ENCODE results near the gene GOLGA8Q.
"Not testable (repeated sequence)": the region's sequence is repeated elsewhere in the genome, so short reads cannot be mapped to it uniquely, and the experiment has no call there.

Gene GOLGA8Q, protein sequence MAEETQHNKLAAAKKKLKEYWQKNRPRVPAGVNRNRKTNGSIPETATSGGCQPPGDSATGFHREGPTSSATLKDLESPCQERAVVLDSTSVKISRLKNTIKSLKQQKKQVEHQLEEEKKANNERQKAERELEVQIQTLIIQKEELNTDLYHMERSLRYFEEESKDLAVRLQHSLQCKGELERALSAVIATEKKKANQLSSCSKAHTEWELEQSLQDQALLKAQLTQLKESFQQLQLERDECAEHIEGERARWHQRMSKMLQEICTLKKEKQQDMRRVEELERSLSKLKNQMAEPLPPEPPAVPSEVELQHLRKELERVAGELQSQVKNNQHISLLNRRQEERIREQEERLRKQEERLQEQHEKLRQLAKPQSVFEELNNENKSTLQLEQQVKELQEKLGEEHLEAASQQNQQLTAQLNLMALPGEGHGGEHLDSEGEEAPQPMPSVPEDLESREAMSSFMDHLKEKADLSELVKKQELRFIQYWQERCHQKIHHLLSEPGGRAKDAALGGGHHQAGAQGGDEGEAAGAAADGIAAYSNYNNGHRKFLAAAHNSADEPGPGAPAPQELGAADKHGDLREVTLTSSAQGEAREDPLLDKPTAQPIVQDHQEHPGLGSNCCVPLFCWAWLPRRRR

DNA sequence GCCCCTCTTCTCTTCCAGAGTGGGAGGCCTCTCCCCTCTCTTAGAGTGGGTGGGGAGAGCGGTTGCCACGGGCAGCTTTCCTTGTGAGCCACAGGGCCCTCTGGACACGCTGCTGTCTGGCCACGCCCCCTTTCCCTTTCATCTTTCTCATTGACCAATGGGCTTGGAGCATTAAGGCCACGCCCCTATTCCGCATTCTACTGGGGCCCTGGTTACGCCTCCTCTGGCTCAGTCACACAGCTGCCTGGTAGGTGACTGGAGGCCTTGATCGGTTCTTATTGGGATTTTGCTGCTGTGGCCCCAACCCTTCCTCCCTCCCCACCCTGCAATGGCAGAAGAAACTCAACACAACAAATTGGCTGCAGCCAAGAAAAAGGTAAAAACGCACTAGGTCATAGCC is at the start of gene GOLGA8Q:
TSS of gene GOLGA8Q (plus strand) at position 301 of the 400 bp plus-strand sequence. CDS start at position 329, 28 bp downstream.
- DNase-seq (ENCODE audit: low read depth): not testable (repeated sequence)

DNA sequence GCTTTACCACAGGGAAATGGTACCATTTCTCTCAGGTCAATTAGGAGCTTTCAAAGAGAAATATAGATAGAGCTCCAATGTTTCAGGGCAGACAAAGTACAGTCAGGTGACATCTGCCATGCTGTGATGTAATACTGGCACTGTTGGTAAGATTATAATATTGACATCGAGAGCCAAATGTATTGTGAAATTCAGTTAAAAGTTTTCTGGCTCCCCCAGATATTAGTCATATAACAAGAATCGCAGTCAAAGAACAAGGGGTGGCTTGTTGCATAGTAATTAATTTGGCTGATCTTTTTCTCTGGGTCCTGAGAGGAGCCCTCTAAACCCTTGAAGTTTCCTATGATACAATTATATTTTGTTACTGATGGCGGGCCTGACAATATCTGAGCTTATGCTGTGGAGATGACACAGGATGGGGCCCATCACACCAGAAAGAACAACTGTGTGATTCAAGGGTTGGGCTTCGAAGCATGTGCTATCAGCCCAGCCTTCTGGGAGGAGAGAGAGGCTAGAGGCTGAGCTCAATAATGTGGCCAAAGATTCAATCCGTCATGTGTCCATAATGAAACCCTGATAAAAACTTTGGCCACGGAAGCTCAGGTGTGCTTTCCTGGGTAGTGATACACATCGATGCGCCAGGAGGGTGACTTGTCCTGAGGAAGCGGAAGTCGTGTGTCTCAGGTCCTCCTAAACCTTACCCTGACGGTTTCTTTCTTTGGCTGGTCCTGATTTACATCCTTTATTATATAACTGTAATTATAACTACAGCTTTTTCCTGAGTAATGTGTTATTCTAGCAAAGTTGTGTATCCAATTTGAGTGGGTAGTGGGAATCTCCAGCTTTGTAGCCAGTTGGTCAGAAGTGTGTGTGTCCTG is 48.7 kb upstream of the GOLGA8Q start:
- DNase-seq (ENCODE audit: low read depth): not testable (repeated sequence)

DNA sequence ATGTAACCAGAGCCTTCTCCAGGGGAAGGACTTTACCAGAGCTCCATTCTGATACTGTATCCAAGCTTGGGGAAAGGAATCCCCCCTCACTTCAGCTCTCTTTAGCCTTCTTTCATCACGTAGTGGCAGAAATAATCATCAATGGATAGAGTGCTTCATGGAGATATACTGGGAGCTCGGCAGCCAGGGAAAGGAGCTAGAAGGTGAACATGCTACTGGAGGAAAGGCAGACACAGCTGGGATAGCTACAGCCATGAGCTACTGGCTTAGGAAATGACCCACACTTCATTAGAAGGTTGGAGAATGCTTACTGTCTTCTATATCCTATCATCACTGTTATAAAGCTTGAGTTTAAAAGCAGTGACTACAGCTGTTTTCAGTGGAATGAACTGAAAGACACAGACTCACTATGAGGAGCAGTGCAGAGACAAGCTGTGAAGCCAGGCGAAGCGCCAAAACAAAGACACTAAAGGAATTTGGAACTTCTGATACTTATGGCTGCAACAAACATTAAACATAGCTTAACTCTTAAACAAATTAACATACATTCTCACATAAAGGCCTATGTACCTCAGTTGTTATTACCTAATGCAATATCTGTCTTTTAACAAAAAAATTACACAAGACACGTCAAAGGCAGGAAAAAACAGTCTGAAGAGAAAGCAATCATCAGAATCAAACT is 47.5 kb upstream of the GOLGA8Q start:
- not testable (repeated sequence) for DNase-seq (ENCODE audit: low read depth)

DNA sequence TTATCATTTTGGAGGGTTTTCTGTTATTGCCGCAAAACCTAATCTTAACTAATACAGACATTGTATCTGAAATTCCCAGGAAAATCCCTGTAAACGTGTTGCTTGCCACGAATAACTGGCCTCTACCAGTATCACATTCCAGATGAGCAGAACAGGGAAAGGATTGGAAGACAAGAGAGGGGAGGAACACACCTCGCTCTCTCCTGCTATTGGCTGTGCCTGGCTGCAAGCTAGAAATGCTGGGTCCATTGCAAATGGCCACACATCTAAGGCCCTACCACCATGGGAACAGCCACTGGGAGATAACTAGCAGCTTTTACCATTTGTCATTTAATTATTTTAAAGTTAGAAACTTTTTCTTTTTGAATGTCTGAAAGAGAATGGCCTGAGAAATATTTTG is 37.3 kb upstream of the GOLGA8Q start:
- not testable (repeated sequence) for DNase-seq (ENCODE audit: low read depth)

DNA sequence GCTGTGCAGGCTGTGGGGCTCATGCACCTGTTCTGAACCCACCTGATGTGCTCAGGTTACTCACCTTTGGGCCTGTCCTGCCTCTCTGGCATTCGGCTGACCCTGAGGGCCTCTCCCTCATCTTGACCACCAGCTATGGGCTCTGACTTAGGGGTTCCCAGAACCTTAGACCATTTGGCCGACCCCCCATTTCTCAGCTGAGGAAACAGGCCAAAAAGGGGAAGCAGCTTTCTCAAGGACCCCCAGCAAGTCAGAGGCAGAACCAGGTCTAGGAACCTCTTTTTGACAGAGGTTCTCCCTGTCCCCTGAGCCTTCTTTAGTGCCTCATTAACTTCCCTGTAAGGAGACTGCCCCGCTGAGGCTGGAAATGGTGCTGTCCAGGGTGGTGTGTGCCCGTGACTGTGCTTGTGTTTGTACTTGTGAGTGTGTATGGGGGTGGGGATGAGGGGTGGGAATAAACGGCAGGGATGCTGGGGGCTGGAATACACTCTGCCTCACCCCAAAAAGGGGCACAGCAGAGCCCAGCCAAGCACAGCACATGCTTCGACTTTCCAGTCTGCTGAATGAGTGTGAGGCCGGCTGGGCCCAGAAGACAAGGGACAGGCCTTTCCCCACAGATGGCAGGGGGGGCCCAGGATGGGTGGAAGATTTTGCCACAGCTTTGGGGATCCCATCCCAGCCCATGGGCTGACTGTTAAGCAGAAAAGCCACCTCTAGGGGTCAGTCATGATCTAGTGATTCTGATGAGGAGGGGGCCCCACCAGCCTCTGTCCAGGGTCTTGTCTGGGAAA is 28.2 kb upstream of the GOLGA8Q start:
- DNase-seq (ENCODE audit: low read depth): not testable (repeated sequence)

DNA sequence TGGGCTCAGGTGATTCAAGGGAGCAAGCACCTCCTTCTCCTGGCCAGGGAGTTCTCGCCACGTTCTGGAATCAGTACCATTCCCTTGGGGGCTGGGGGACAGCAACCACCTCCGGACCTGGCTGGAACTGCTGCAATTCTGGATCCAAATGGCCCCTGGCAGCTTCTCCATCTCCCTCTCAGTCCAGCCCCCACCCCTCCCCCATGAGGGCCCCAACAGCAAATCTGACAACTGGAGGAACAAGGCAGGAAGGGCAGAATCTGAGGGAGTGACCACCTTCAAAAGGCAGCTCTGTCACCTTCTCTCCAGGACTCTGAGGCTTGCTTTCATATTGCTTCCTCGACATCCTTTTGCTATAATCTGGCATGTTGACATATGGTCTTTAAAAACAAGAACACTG is 25.9 kb upstream of the GOLGA8Q start:
- not testable (repeated sequence) for DNase-seq (ENCODE audit: low read depth)

DNA sequence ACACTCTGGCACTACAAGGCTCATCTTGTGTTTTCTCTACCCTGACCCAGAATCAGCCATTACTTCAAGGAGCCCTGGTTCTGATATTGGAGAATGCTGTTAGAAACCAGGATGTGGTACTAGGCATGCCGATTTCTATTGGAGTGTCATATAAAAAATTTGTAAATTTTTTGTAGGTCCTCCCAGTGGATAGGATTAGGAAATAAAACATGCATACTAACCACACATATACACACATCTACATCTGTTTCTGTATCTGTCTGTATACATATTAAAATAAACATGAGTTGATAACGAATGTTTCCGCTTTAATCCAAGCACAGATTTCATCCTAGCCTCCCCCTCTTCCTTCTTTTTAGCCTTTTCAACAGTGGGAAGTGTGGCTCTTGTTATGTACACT is 22.8 kb upstream of the GOLGA8Q start:
- DNase-seq (ENCODE audit: low read depth): not testable (repeated sequence)

DNA sequence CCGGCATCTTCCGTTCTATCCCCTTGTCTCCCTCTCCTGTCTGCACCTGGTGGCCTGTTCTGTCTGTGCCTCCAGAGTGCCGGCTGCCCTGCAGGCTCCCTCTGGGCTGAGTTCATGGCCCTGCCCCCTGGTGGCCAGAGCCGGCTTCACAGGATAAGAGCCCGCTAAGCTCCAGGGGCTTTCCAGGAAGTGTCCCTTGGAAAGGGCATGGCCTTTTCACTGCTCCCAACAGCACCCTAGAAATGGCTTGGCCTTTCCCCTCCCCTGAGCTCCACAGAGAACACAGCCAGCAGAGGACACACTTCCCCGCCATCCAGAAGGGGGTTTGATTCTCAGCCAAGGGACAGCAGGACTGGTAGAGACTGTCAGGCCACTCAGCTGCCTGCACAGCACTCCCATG is 15.1 kb downstream of the GOLGA8Q start:
- not testable (repeated sequence) for DNase-seq (ENCODE audit: low read depth)

DNA sequence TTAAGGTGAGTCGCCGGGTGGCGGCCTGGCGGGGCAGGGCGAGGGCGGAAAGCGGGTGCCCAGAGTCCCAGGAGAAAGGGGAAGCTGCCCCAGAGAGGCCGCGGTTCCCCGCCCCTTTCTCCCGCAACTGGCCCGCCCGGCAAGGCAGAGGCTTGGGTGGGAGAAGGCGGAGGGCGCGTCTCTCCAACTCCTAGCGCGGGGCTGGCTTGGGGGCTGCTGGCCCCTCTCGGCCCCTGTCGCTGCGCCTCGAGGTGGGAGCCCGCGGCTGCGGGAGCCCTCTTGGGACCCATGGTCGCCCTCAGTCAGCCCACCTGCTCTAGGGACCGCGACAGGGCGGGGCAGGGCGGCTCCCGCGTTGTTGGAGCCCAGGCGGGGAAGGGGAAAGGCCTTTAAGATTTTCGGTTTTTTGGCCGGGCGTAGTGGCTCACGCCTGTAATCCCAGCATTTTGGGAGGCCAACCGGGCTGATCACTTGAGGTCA is 21.2 kb downstream of the GOLGA8Q start:
- not testable (repeated sequence) for DNase-seq (ENCODE audit: low read depth)

DNA sequence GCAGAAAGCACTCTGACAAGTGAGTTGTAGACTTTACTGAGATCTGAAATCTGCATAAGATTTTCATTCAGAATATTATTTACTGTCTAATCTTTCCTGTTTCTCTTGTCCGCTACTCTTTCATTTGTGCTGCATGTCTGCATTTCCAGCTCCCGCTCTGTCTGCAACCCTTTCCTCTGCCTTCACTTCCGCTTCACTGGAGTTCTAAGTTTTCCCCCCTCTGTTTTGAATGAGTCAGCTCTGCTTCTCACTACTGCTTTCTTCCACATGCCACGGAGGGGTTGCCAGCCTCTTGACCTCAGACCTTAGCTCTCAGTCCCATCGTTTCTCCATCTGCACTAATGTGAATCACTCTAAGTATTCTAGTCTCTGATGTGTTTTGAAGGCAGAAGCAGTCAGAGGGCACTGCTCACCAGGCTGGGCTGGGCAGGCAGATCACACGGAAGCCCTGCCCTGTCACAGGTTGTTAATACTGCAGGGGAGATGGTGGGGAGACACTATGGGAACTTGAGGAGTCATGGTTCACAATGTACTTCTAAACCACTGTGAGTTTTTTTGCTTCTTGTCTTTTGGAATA is 27.6 kb downstream of the GOLGA8Q start:
- DNase-seq (ENCODE audit: low read depth): not testable (repeated sequence)

DNA sequence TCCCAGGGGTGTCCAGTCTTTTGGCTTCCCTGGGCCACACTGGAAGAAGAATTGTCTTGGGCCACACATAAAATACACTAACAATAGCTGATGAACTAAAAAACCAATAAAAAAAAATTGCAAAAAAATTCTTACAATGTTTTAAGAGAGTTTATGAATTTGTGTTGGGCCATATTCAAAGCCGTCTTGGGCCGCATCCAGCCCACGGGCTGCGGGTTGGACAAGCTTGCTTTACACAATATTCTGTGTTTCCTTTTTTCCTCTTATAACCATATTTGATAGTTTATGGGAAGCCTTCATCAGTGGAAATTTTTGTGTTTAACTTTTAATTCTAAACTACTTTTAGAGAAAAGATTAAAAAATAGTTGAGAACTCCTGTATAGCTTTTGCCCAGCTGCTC is 28.9 kb downstream of the GOLGA8Q start:
- not testable (repeated sequence) for DNase-seq (ENCODE audit: low read depth)

DNA sequence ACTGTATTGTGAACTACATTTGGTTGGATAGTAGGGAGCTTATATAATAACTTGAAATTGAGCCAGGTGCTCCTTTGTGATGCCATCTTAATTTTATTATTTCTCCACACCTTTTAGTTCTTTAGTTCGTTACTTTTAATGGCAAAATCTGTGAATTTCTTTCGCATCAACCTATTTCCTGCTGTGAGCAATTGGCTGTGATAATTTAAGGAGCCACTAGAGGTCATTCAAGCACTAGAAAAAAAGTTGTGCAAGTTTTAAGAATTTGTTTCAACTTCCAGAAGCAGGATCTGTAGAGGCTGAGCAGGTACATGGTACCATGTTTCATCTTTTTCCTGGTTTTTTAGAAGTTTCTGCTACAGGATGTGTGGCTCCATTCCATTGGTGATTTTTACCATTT is 47.1 kb downstream of the GOLGA8Q start:
- not testable (repeated sequence) for DNase-seq (ENCODE audit: low read depth)

DNA sequence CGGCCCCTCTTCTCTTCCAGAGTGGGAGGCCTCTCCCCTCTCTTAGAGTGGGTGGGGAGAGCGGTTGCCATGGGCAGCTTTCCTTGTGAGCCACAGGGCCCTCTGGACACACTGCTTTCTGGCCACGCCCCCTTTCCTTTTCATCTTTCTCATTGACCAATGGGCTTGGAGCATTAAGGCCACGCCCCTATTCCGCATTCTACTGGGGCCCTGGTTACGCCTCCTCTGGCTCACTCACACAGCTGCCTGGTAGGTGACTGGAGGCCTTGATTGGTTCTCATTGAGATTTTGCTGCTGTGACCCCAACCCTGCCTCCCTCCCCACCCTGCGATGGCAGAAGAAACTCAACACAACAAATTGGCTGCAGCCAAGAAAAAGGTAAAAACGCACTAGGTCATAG is 51.9 kb downstream of the GOLGA8Q start, which contains the start of gene GOLGA8H:
TSS of gene GOLGA8H (plus strand) at position 233 of the 400 bp plus-strand sequence. CDS start at position 331, 98 bp downstream.
- DNase-seq (ENCODE audit: low read depth): not testable (repeated sequence)

All from stimulated activated CD8-positive, alpha-beta memory T cell treated with anti-CD3 and anti-CD28 coated beads, Interleukin-12 subunit alpha, Interleukin-12 subunit beta, amount 100 ng/mL, for 1 hour (primary cell).